Thyroid gland (tissue), 4 donors: ENCODE data around the gene PLSCR4. TPM values are rescaled to one million over a fixed set of nuclear protein-coding genes. Genes with fewer than 3 reads are reported as not detected.

Experiments used
- DNase-seq, 2 donors: peaks; one replicate each; pipeline ENCODE4 v3.0.0-alpha.2; 2019
- H3K27ac ChIP-seq, 3 donors: fragments of 200-600 bp; sonication (generic); 1 replicate in 2 of 3; 2 replicates in 1 of 3; pipeline ENCODE4 v1.5.1; 2016 to 2019; ENCODE audit warnings: mild to moderate bottlenecking in 1 of 3, moderate library complexity in 1 of 3
- H3K27me3 ChIP-seq: fragments of 200-600 bp; sonication (generic); one replicate; pipeline ENCODE4 v1.5.1; 2019
- H3K36me3 ChIP-seq, 2 donors: fragments of 200-600 bp; sonication (generic); one replicate each; pipeline ENCODE4 v1.5.1; 2016 to 2019
- H3K4me1 ChIP-seq, 2 donors: fragments of 200-600 bp; sonication (generic); one replicate each; pipeline ENCODE4 v1.5.1; 2017 to 2019
- H3K4me3 ChIP-seq, 3 donors: fragments of 200-600 bp; sonication (generic); replicated peaks in 1 of 3; 1 replicate in 2 of 3; 2 replicates in 1 of 3; pipeline ENCODE4 v1.5.1; 2016; ENCODE audit warnings: mild to moderate bottlenecking in 1 of 3
- H3K9me3 ChIP-seq: fragments of 200-600 bp; sonication (generic); one replicate; pipeline ENCODE4 v1.5.1; 2017
- POLR2A ChIP-seq, 2 donors: fragments of 450-650 bp; IDR thresholded peaks; one replicate each; pipeline ENCODE4 v1.6.1; 2017; ENCODE audit warnings: antibody characterized with exemption in 2 of 2, mild to moderate bottlenecking in 2 of 2, moderate library complexity in 1 of 2
- WGBS, 2 donors: methylation state at CpG; one replicate each; pipeline ENCODE4 v1.1.5; 2017; 5-methylcytosine and 5-hydroxymethylcytosine counted together
- intact Hi-C: fragments of 100-400 bp; cut with DNase I; formaldehyde crosslinking; loops from one replicate; pipeline ENCODE4 v1.15.1; 2023
- total RNA-seq, 4 donors: library from RNA; depleted of rRNA; stranded (reverse); fragments of >200 nt; gene quantifications; one replicate each; pipeline ENCODE4 v1.2.3, GENCODE V29; 2016
- TF ChIP-seq, protein P1 (sequence below), 6 experiments: fragments of 200-600 bp in 3 of 6; fragments of 450-650 bp in 3 of 6; sonication (generic) in 3 of 6; IDR thresholded peaks; one replicate each; pipeline ENCODE4 v1.5.1; 2016 to 2019; ENCODE audit warnings: antibody characterized with exemption in 6 of 6, mild to moderate bottlenecking in 2 of 6, inconsistent platforms in 1 of 6, moderate library complexity in 1 of 6

The PLSCR4 gene
- total RNA-seq, 4 donors from 2014 or later, result 61.6 to 110 (median 78.4) TPM

DNA sequence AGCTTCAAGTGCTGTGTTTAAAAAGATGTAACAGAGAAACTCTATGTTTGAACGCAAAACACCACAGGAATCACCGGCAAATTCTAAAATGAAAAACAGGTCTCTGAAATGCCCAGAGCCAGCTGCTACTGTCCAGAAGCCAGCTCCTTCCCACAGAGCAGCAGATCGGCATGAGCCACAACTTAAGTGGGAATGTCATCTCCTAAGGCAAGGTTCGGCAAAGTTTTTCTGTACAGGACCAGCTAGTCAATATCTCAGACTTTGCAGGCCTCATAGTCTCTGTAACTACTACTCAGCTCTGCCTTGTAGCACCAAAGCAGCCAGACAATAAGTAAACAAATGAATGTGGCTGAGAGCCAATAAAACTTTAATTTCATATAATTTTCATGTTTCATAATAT, 94.8 kb downstream of the PLSCR4 start:
- peaks cover 46 to 53% of the 10 kb centered on the region in 2 donors for H3K4me1 ChIP-seq

DNA sequence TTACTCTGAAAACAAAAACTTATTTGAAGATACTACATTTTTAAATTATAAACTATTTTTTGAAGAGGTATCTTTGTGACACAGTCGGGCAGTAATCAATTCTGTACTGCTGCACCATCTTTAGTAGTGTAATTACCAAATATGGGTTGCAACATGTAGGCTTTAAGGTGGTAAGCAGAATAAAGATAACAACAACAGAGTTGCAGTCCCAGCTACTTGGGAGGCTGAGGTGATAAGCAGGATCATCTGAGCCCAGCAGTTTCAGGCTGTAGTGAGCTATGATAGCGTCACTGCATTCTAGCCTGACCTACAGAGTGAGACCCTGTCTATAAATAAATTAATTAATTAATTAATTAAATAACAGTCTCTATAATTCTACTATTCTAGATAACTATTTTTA, 95.9 kb downstream of the PLSCR4 start:
- H3K4me3 ChIP-seq, result no peak overlapping the region
- peak overlapping the region; percentile 95 to 97 (median 96) for H3K27ac ChIP-seq
- 34 to 60% methylated on average over 2 of the region's 2 CpGs for WGBS, 2 donors
- no peak for DNase-seq
- peaks cover 54 to 55% of the 10 kb centered on the region in 2 donors for H3K4me1 ChIP-seq
- H3K27me3 ChIP-seq, result no peaks in the 10 kb centered on the region
- no peaks in the 10 kb centered on the region for H3K9me3 ChIP-seq
- intact Hi-C loops, result no loop called here
- no peak for TF ChIP-seq POLR2A (IDR thresholded peaks at IDR 0.05)
- TF ChIP-seq, protein P1, sequence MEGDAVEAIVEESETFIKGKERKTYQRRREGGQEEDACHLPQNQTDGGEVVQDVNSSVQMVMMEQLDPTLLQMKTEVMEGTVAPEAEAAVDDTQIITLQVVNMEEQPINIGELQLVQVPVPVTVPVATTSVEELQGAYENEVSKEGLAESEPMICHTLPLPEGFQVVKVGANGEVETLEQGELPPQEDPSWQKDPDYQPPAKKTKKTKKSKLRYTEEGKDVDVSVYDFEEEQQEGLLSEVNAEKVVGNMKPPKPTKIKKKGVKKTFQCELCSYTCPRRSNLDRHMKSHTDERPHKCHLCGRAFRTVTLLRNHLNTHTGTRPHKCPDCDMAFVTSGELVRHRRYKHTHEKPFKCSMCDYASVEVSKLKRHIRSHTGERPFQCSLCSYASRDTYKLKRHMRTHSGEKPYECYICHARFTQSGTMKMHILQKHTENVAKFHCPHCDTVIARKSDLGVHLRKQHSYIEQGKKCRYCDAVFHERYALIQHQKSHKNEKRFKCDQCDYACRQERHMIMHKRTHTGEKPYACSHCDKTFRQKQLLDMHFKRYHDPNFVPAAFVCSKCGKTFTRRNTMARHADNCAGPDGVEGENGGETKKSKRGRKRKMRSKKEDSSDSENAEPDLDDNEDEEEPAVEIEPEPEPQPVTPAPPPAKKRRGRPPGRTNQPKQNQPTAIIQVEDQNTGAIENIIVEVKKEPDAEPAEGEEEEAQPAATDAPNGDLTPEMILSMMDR (IDR thresholded peaks at IDR 0.05), result no peak
- no peaks in the 10 kb centered on the region for H3K36me3 ChIP-seq

More for the DNA sequence above, 94.8 kb downstream of the PLSCR4 start:
- WGBS, 2 donors, result 22 to 29% methylated on average over 4 of the region's 4 CpGs
- intact Hi-C loops, result no loop called here
- H3K27ac ChIP-seq, result peak overlapping the region; percentile 95 to 97 (median 96)
- TF ChIP-seq POLR2A (IDR thresholded peaks at IDR 0.05), result no peak
- TF ChIP-seq, protein P1 (IDR thresholded peaks at IDR 0.05), result no peak
- no peaks in the 10 kb centered on the region for H3K27me3 ChIP-seq
- no peaks in the 10 kb centered on the region for H3K9me3 ChIP-seq
- peak overlapping the region in 1 of 3 donors; percentile 10 for H3K4me3 ChIP-seq
- DNase-seq, result peak; percentile 34 to 42
- no peaks in the 10 kb centered on the region for H3K36me3 ChIP-seq

DNA sequence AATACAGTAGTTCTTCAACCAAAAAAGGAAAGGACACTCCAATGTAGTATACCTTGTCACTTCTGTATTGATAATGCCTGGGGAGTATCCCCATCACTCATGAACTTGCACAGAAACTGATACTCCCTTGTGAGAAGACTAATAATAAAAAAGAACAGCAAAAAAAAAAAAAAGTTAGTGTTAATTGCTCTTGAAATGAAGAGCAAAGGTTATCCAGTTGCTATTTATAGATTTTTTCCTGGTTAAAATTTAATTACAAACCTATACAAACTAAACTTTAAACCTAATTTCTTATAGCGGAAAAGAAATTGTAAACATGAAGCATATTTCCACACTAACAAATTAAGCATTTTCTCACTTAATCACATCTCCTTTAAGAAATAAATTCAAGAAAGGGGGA, 96.6 kb downstream of the PLSCR4 start:
- peak overlapping the region; percentile 95 to 97 (median 96) for H3K27ac ChIP-seq
- no peak overlapping the region for H3K4me3 ChIP-seq
- 97 to 99% methylated on average over 1 of the region's 1 CpG for WGBS, 2 donors
- no peaks in the 10 kb centered on the region for H3K9me3 ChIP-seq
- H3K27me3 ChIP-seq, result no peaks in the 10 kb centered on the region
- TF ChIP-seq, protein P1 (IDR thresholded peaks at IDR 0.05), result no peak
- TF ChIP-seq POLR2A (IDR thresholded peaks at IDR 0.05), result no peak
- DNase-seq, result no peak
- H3K36me3 ChIP-seq, result no peaks in the 10 kb centered on the region
- H3K4me1 ChIP-seq, result peaks cover 58 to 60% of the 10 kb centered on the region in 2 donors
- intact Hi-C loops, result no loop called here

DNA sequence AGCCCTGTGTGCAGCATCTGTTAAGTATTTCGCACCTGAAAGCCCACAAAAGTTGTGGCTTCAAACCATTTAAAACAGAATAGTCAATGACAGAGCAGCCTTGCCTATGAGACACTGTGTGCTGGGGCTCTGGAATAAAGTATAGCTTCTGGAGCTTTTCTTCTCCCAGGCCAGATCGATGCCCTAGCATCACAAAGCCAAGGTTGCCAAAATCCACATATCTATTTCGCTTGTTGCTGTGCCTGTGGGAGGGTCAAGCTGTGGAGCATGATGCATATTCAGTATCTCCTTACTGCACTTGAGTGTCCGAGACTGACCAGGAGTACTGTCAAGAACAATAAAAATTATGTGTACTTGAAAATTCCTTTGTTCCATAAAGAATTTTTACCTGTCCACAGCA, 97.5 kb downstream of the PLSCR4 start:
- intact Hi-C loops, result no loop called here
- no peak for DNase-seq
- Histone ChIP-seq H3K4me1 (peaks cover 63 to 67% of the 10 kb centered on the region in 2 donors), H3K4me3 (no peak overlapping the region), H3K27me3 (no peaks in the 10 kb centered on the region), H3K9me3 (no peaks in the 10 kb centered on the region), H3K36me3 (no peaks in the 10 kb centered on the region), H3K27ac (peak overlapping the region; percentile 95 to 97 (median 96))
- 41 to 54% methylated on average over 4 of the region's 4 CpGs for WGBS, 2 donors
- TF ChIP-seq POLR2A (IDR thresholded peaks at IDR 0.05), result no peak
- TF ChIP-seq, protein P1 (IDR thresholded peaks at IDR 0.05), result no peak

DNA sequence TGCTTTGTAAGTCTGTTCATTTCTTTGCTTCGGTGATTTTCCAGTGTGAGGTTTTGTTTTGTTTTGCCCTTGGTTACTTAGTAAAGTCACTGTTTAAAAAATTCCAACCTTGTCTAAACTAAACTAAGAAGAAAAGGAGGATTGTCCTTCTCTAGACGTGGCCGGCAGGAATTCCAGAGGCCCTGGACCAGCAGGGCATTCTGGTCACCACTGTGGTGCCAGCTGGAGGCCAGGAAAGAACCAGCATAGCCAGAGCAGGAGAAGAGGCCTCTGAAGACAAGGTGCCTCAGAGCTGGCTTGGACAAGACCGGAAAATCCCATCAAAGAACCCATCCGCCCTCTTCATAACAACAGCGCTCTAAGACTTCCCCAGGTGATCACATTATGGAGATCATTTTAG, 98.1 kb downstream of the PLSCR4 start:
- intact Hi-C loops, result no loop called here

More for the DNA sequence above, 98.1 kb downstream of the PLSCR4 start:
- Histone ChIP-seq H3K27ac (peak overlapping the region; percentile 95 to 97 (median 96)), H3K4me3 (no peak overlapping the region), H3K36me3 (no peaks in the 10 kb centered on the region), H3K27me3 (no peaks in the 10 kb centered on the region), H3K4me1 (peaks cover 60 to 71% of the 10 kb centered on the region in 2 donors), H3K9me3 (no peaks in the 10 kb centered on the region)
- peak in 1 of 2 donors; percentile 78 for TF ChIP-seq POLR2A (IDR thresholded peaks at IDR 0.05)
- TF ChIP-seq, protein P1 (IDR thresholded peaks at IDR 0.05), result peak in 1 of 6 experiments; percentile 7
- WGBS, 2 donors, result 25 to 35% methylated on average over 6 of the region's 6 CpGs
- peak; percentile 75 to 87 for DNase-seq
